ENCODE results near the gene DDX39B. TPM values are rescaled to one million over a fixed set of nuclear protein-coding genes. Genes with fewer than 3 reads are reported as not detected.

Gene DDX39B
- total RNA-seq, 1 donor from 2014 or later, result 336 TPM

DNA sequence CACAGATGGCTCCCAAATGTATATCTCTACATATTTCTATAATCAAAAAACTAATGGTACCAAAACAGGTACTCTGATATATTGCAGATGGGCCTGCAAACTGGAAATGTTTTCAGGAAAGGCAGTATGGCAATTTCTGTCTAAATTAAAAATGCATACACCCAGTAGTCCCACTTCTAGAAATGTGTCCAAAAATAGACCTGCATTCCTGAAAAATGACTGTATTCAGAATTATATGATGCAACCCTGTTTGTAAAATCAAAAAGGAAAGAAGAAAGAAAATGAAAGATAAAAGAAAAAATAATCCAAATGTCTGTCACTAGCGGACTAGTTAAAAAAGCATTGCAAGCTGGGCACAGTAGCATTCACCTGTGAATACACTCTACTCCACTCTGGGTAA is 56.7 kb downstream of the DDX39B start:
- H3K9me3 Mint-ChIP-seq (ENCODE audit: unreplicated experiment), result no peaks in the 10 kb centered on the region
- TF ChIP-seq, protein P1, sequence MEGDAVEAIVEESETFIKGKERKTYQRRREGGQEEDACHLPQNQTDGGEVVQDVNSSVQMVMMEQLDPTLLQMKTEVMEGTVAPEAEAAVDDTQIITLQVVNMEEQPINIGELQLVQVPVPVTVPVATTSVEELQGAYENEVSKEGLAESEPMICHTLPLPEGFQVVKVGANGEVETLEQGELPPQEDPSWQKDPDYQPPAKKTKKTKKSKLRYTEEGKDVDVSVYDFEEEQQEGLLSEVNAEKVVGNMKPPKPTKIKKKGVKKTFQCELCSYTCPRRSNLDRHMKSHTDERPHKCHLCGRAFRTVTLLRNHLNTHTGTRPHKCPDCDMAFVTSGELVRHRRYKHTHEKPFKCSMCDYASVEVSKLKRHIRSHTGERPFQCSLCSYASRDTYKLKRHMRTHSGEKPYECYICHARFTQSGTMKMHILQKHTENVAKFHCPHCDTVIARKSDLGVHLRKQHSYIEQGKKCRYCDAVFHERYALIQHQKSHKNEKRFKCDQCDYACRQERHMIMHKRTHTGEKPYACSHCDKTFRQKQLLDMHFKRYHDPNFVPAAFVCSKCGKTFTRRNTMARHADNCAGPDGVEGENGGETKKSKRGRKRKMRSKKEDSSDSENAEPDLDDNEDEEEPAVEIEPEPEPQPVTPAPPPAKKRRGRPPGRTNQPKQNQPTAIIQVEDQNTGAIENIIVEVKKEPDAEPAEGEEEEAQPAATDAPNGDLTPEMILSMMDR (IDR thresholded peaks at IDR 0.05; ENCODE audit: unreplicated experiment), result no peak
- H3K4me1 Mint-ChIP-seq (ENCODE audit: unreplicated experiment), result peaks cover 9% of the 10 kb centered on the region
- H3K27ac Mint-ChIP-seq (ENCODE audit: unreplicated experiment), result no peak overlapping the region
- H3K27me3 Mint-ChIP-seq (ENCODE audit: unreplicated experiment), result peaks cover 3% of the 10 kb centered on the region
- no peak overlapping the region for H3K4me3 Mint-ChIP-seq (ENCODE audit: unreplicated experiment)
- no peak for DNase-seq (ENCODE audit: low spot score)
- no peaks in the 10 kb centered on the region for H3K36me3 Mint-ChIP-seq (ENCODE audit: low read depth, unreplicated experiment)

DNA sequence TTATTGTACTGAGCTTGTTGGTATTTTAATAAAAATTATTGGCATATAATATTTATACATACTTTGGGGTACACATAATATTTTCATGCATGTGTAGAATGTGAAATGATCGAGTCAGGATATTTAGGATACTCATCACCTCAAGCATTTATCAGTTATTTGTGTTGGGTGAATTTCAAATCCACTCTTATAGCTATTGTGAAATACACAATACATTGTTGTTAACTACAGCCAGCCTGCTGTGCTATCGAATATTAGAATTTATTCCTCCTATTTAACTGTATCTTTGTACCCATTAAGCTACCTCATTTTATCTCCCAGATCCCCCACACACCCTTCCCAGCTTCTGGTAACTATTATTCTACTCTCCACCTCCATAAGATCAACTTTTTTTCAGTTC is 58.4 kb downstream of the DDX39B start:
- H3K4me3 Mint-ChIP-seq (ENCODE audit: unreplicated experiment), result no peak overlapping the region
- no peaks in the 10 kb centered on the region for H3K4me1 Mint-ChIP-seq (ENCODE audit: unreplicated experiment)
- H3K9me3 Mint-ChIP-seq (ENCODE audit: unreplicated experiment), result no peaks in the 10 kb centered on the region
- H3K27me3 Mint-ChIP-seq (ENCODE audit: unreplicated experiment), result peaks cover 3% of the 10 kb centered on the region
- H3K36me3 Mint-ChIP-seq (ENCODE audit: low read depth, unreplicated experiment), result no peaks in the 10 kb centered on the region
- TF ChIP-seq, protein P1 (IDR thresholded peaks at IDR 0.05; ENCODE audit: unreplicated experiment), result no peak
- H3K27ac Mint-ChIP-seq (ENCODE audit: unreplicated experiment), result no peak overlapping the region
- DNase-seq (ENCODE audit: low spot score), result no peak

DNA sequence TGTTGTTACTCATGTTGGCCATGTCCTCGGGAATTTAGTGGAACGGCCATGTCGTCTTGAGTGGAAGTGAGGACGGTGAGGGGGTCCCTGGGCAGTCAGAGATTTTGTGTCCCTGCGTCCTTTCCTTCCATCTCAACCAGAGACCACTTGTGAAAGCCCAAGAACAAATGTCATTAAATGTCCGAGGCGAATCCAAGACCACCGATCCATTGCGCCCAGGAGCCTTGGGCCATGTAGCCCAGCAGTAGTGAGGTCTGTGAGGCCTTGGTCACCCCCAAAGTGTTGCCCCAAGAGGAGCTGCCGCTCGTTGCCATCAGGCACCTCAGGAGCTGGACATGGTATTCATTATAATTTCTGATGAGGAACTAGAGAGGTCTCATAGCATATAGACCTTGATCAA is 61.2 kb downstream of the DDX39B start:
- Mint-ChIP-seq H3K27me3 (ENCODE audit: unreplicated experiment) (no peaks in the 10 kb centered on the region), H3K9me3 (ENCODE audit: unreplicated experiment) (no peaks in the 10 kb centered on the region), H3K4me1 (ENCODE audit: unreplicated experiment) (no peaks in the 10 kb centered on the region), H3K36me3 (ENCODE audit: low read depth, unreplicated experiment) (no peaks in the 10 kb centered on the region), H3K4me3 (ENCODE audit: unreplicated experiment) (no peak overlapping the region), H3K27ac (ENCODE audit: unreplicated experiment) (no peak overlapping the region)
- TF ChIP-seq, protein P1 (IDR thresholded peaks at IDR 0.05; ENCODE audit: unreplicated experiment), result no peak
- DNase-seq (ENCODE audit: low spot score), result no peak

Other genes starting within 250 kb of the DDX39B start
- gene HLA-B, start 184.8 kb downstream of the DDX39B start, total RNA-seq (ENCODE audit: unreplicated experiment), result 301 TPM
- 16.6 TPM for gene MICA, start 138.4 kb downstream of the DDX39B start, total RNA-seq (ENCODE audit: unreplicated experiment)
- gene MICB, start 43.9 kb downstream of the DDX39B start, total RNA-seq (ENCODE audit: unreplicated experiment), result 3.6 TPM
- gene MCCD1, start 13.0 kb downstream of the DDX39B start, total RNA-seq (ENCODE audit: unreplicated experiment), result not detected
- 1.8 TPM for gene ATP6V1G2, start 4.6 kb upstream of the DDX39B start, total RNA-seq (ENCODE audit: unreplicated experiment)
- 13.4 TPM for gene NFKBIL1, start 5.6 kb upstream of the DDX39B start, total RNA-seq (ENCODE audit: unreplicated experiment)
- gene LTA, start 30.3 kb upstream of the DDX39B start, total RNA-seq (ENCODE audit: unreplicated experiment), result not detected
- gene TNF, start 33.6 kb upstream of the DDX39B start, total RNA-seq (ENCODE audit: unreplicated experiment), result not detected
- gene LTB, start 40.4 kb upstream of the DDX39B start, total RNA-seq (ENCODE audit: unreplicated experiment), result not detected
- gene LST1, start 44.3 kb upstream of the DDX39B start, total RNA-seq (ENCODE audit: unreplicated experiment), result 1.7 TPM
- not detected for gene NCR3, start 51.0 kb upstream of the DDX39B start, total RNA-seq (ENCODE audit: unreplicated experiment)
- gene AIF1, start 73.2 kb upstream of the DDX39B start, total RNA-seq (ENCODE audit: unreplicated experiment), result 22.8 TPM
- 149 TPM for gene PRRC2A, start 78.7 kb upstream of the DDX39B start, total RNA-seq (ENCODE audit: unreplicated experiment)
- 312 TPM for gene BAG6, start 110.7 kb upstream of the DDX39B start, total RNA-seq (ENCODE audit: unreplicated experiment)
- gene APOM, start 113.9 kb upstream of the DDX39B start, total RNA-seq (ENCODE audit: unreplicated experiment), result 0.92 TPM
- 13.1 TPM for gene C6orf47, start 118.8 kb upstream of the DDX39B start, total RNA-seq (ENCODE audit: unreplicated experiment)
- gene GPANK1, start 123.0 kb upstream of the DDX39B start, total RNA-seq (ENCODE audit: unreplicated experiment), result 8.9 TPM
- gene CSNK2B, start 124.1 kb upstream of the DDX39B start, total RNA-seq (ENCODE audit: unreplicated experiment), result 164 TPM
- 16.3 TPM for gene LY6G5B, start 128.0 kb upstream of the DDX39B start, total RNA-seq (ENCODE audit: unreplicated experiment)
- gene LY6G5C, start 139.1 kb upstream of the DDX39B start, total RNA-seq (ENCODE audit: unreplicated experiment), result 22.0 TPM
- gene ABHD16A, start 161.3 kb upstream of the DDX39B start, total RNA-seq (ENCODE audit: unreplicated experiment), result 54.7 TPM
- gene LY6G6F, start 164.9 kb upstream of the DDX39B start, total RNA-seq (ENCODE audit: unreplicated experiment), result not detected
- not detected for gene LY6G6D, start 173.3 kb upstream of the DDX39B start, total RNA-seq (ENCODE audit: unreplicated experiment)
- gene LY6G6C, start 179.7 kb upstream of the DDX39B start, total RNA-seq (ENCODE audit: unreplicated experiment), result 0.28 TPM
- not detected for gene MPIG6B, start 181.4 kb upstream of the DDX39B start, total RNA-seq (ENCODE audit: unreplicated experiment)
- gene DDAH2, start 187.3 kb upstream of the DDX39B start, total RNA-seq (ENCODE audit: unreplicated experiment), result 145 TPM
- 420 TPM for gene CLIC1, start 194.5 kb upstream of the DDX39B start, total RNA-seq (ENCODE audit: unreplicated experiment)
- gene MSH5, start 198.0 kb upstream of the DDX39B start, total RNA-seq (ENCODE audit: unreplicated experiment), result 16.1 TPM
- gene SAPCD1, start 220.7 kb upstream of the DDX39B start, total RNA-seq (ENCODE audit: unreplicated experiment), result 2.4 TPM
- 0.74 TPM for gene VWA7, start 235.3 kb upstream of the DDX39B start, total RNA-seq (ENCODE audit: unreplicated experiment)

All from endothelial cell (in vitro differentiated cells).